Transverse colon (tissue), 4 donors: ENCODE results near the gene CNNM1. TPM values are rescaled to one million over a fixed set of nuclear protein-coding genes. Genes with fewer than 3 reads are reported as not detected.

Experiments
- DNase-seq: peaks from one replicate; pipeline ENCODE4 v3.0.0-alpha.2; 2019
- H3K27ac ChIP-seq, 4 donors: fragments of 200-600 bp; sonication (generic); 2 replicates each; pipeline ENCODE4 v1.5.1; 2016 to 2018; ENCODE audit warnings: inconsistent platforms in 4 of 4
- H3K27me3 ChIP-seq: fragments of 200-600 bp; sonication (generic); 2 replicates; pipeline ENCODE4 v1.5.1; 2017; ENCODE audit warnings: inconsistent platforms
- H3K36me3 ChIP-seq, 4 donors: fragments of 200-600 bp; sonication (generic); 2 replicates each; pipeline ENCODE4 v1.5.1; 2017 to 2019; ENCODE audit warnings: inconsistent platforms in 4 of 4
- H3K4me1 ChIP-seq, 4 donors: fragments of 200-600 bp; sonication (generic); 2 replicates each; pipeline ENCODE4 v1.5.1; 2017 to 2020; ENCODE audit warnings: inconsistent platforms in 4 of 4
- H3K4me3 ChIP-seq, 4 donors: fragments of 200-600 bp; sonication (generic); 1 replicate in 1 of 4; 2 replicates in 3 of 4; pipeline versions ENCODE4 v1.5.1 to v1.6.1; 2017 to 2019; ENCODE audit warnings: inconsistent platforms in 4 of 4
- H3K9me3 ChIP-seq, 2 donors: fragments of 200-600 bp; sonication (generic); 2 replicates each; pipeline ENCODE4 v1.5.1; 2017 to 2019; ENCODE audit warnings: inconsistent platforms in 2 of 2
- CTCF ChIP-seq, 5 experiments: fragments of 200-600 bp in 3 of 5; fragments of 450-650 bp in 2 of 5; sonication (generic) in 3 of 5; IDR thresholded peaks; 1 replicate in 2 of 5; 2 replicates in 3 of 5; pipeline ENCODE4 v1.5.1; 2016 to 2017; ENCODE audit warnings: antibody characterized with exemption in 5 of 5, inconsistent platforms in 3 of 5, mild to moderate bottlenecking in 2 of 5, moderate library complexity in 1 of 5
- EP300 ChIP-seq: sonication (generic); formaldehyde crosslinking; IDR thresholded peaks from one replicate; pipeline ENCODE4 v1.6.1; 2017; ENCODE audit warnings: antibody characterized with exemption, low read depth
- POLR2A ChIP-seq: fragments of 450-650 bp; IDR thresholded peaks from one replicate; pipeline ENCODE4 v1.6.1; 2016; ENCODE audit warnings: antibody characterized with exemption, mild to moderate bottlenecking, moderate library complexity
- POLR2AphosphoS5 ChIP-seq, 3 donors: sonication (generic); formaldehyde crosslinking; IDR thresholded peaks; one replicate each; pipeline ENCODE4 v1.6.1; 2016; ENCODE audit warnings: antibody characterized with exemption in 3 of 3
- WGBS, 2 donors: methylation state at CpG; one replicate each; pipeline ENCODE4 v1.1.5; 2018; ENCODE audit warnings: low coverage in 1 of 2; 5-methylcytosine and 5-hydroxymethylcytosine counted together
- in situ Hi-C, 4 donors: fragments of 200-750 bp; cut with MboI; loops; one replicate each; pipeline versions ENCODE4 v1.15.0 to v1.15.1; 2017; ENCODE audit warnings: low sequenced_read_pairs in 3 of 4, low pct_ligation_motif_present in 1 of 4, low pct_unique_long_range_greater_than_20kb in 1 of 4
- intact Hi-C: fragments of 100-400 bp; cut with DNase I; formaldehyde crosslinking; loops from one replicate; pipeline ENCODE4 v1.15.1; 2023; ENCODE audit warnings: low total_unique reads
- total RNA-seq, 4 donors: library from RNA; depleted of rRNA; stranded (reverse); fragments of >200 nt; gene quantifications; one replicate each; pipeline ENCODE4 v1.1.0, GENCODE V29; 2016

CNNM1 gene
- total RNA-seq, 4 donors from 2014 or later: 0.41 to 0.64 TPM; not detected in 2

- in situ Hi-C loops (no loop called here), intact Hi-C loops (no loop called here)
- no peak overlapping the region for H3K4me3 ChIP-seq
- H3K9me3 ChIP-seq: no peaks in the 10 kb centered on the region
- DNase-seq: no peak
- 39 to 59% methylated on average over 2 of the region's 2 CpGs for WGBS, 2 donors
- no peaks in the 10 kb centered on the region for H3K36me3 ChIP-seq
- H3K27ac ChIP-seq: no peak overlapping the region
- H3K27me3 ChIP-seq: peaks cover 8% of the 10 kb centered on the region
- TF ChIP-seq POLR2AphosphoS5 (IDR thresholded peaks at IDR 0.05) (no peak), CTCF (IDR thresholded peaks at IDR 0.05) (no peak), POLR2A (no peak), EP300 (no peak)
- no peaks in the 10 kb centered on the region for H3K4me1 ChIP-seq
These were observed 8.2 kb downstream of the CNNM1 start for GRCh38 chr10:99337311-99337811.

GRCh38 chr10:99337901-99338300 is 8.7 kb downstream of the CNNM1 start:
- no peak for DNase-seq
- H3K9me3 ChIP-seq: no peaks in the 10 kb centered on the region
- peaks cover 3% of the 10 kb centered on the region for H3K27me3 ChIP-seq
- H3K4me3 ChIP-seq: no peak overlapping the region
- no peaks in the 10 kb centered on the region for H3K36me3 ChIP-seq
- H3K27ac ChIP-seq: no peak overlapping the region
- peaks cover 0 to 4% (median 0%) of the 10 kb centered on the region in 4 donors for H3K4me1 ChIP-seq
- intact Hi-C loops (no loop called here), in situ Hi-C loops (no loop called here)
- TF ChIP-seq EP300: no peak
- TF ChIP-seq POLR2A: no peak
- TF ChIP-seq POLR2AphosphoS5 (IDR thresholded peaks at IDR 0.05): no peak
- TF ChIP-seq CTCF (IDR thresholded peaks at IDR 0.05): no peak

- Histone ChIP-seq H3K9me3 (no peaks in the 10 kb centered on the region), H3K27ac (no peak overlapping the region), H3K4me3 (no peak overlapping the region), H3K36me3 (no peaks in the 10 kb centered on the region), H3K27me3 (no peaks in the 10 kb centered on the region), H3K4me1 (peaks cover 0 to 4% (median 0%) of the 10 kb centered on the region in 4 donors)
- no peak for DNase-seq
- WGBS, 2 donors: 27 to 71% methylated on average over 1 of the region's 1 CpG
- in situ Hi-C loops (no loop called here), intact Hi-C loops (no loop called here)
- TF ChIP-seq POLR2AphosphoS5 (IDR thresholded peaks at IDR 0.05): no peak
- no peak for TF ChIP-seq POLR2A
- no peak for TF ChIP-seq EP300
- TF ChIP-seq CTCF (IDR thresholded peaks at IDR 0.05): no peak
These were observed 9.9 kb downstream of the CNNM1 start for GRCh38 chr10:99339077-99339476.

- no peak overlapping the region for H3K27ac ChIP-seq
- DNase-seq: no peak
- peaks cover 0 to 4% (median 0%) of the 10 kb centered on the region in 4 donors for H3K4me1 ChIP-seq
- in situ Hi-C loops (no loop called here), intact Hi-C loops (no loop called here)
- WGBS, 2 donors: 66 to 79% methylated on average over 2 to 3 of the region's 3 CpGs
- no peak overlapping the region for H3K4me3 ChIP-seq
- TF ChIP-seq EP300 (no peak), POLR2A (no peak), CTCF (IDR thresholded peaks at IDR 0.05) (no peak), POLR2AphosphoS5 (IDR thresholded peaks at IDR 0.05) (no peak)
- no peaks in the 10 kb centered on the region for H3K9me3 ChIP-seq
- H3K27me3 ChIP-seq: no peaks in the 10 kb centered on the region
- no peaks in the 10 kb centered on the region for H3K36me3 ChIP-seq
These were observed 10.4 kb downstream of the CNNM1 start for GRCh38 chr10:99339563-99340047.
